Chondrocyte (in vitro differentiated cells): ENCODE results near the gene SPTY2D1. TPM values are rescaled to one million over a fixed set of nuclear protein-coding genes. Genes with fewer than 3 reads are reported as not detected.

Experiments used
- DNase-seq: peaks from one replicate; pipeline ENCODE4 v3.0.0; 2021; ENCODE audit warnings: mixed read lengths, low spot score
- H3K27ac Mint-ChIP-seq: one replicate; pipeline ENCODE4 v1.8.0; 2021; ENCODE audit warnings: mild to moderate bottlenecking, moderate library complexity, mixed read lengths; ENCODE audit not compliant: unreplicated experiment
- H3K27me3 Mint-ChIP-seq: 2 replicates; pipeline ENCODE4 v1.8.0; 2021; ENCODE audit warnings: low read depth, mixed read lengths
- H3K36me3 Mint-ChIP-seq: 2 replicates; pipeline ENCODE4 v1.8.0; 2021; ENCODE audit warnings: low read depth, mixed read lengths
- H3K4me1 Mint-ChIP-seq: 2 replicates; pipeline ENCODE4 v1.8.0; 2021; ENCODE audit warnings: low read depth, mild to moderate bottlenecking, mixed read lengths
- H3K4me3 Mint-ChIP-seq: one replicate; pipeline ENCODE4 v1.8.0; 2021; ENCODE audit warnings: mild to moderate bottlenecking, moderate library complexity, mixed read lengths; ENCODE audit not compliant: unreplicated experiment
- H3K9me3 Mint-ChIP-seq: 2 replicates; pipeline ENCODE4 v1.8.0; 2021; ENCODE audit warnings: low read depth, mixed read lengths
- CTCF ChIP-seq: fragments of 200-600 bp; sonication (generic); IDR thresholded peaks from 2 replicates; pipeline ENCODE4 v1.5.0; 2021; ENCODE audit warnings: antibody characterized with exemption, mild to moderate bottlenecking, moderate library complexity
- total RNA-seq: library from RNA; stranded (reverse); gene quantifications from 3 replicates; pipeline ENCODE4 v1.2.1, GENCODE V29; 2021

Gene SPTY2D1
- total RNA-seq, 1 donor from 2014 or later = 20.4 TPM

- Mint-ChIP-seq H3K4me1 (no peaks in the 10 kb centered on the region), H3K27ac (no peak within 1 kb of the TSS), H3K27me3 (no peaks in the 10 kb centered on the region), H3K9me3 (no peaks in the 10 kb centered on the region), H3K4me3 (no peak within 1 kb of the TSS), H3K36me3 (no peaks in the 10 kb centered on the region)
- TF ChIP-seq CTCF = peak; percentile 8
- DNase-seq = peak; percentile 94
Observed at GRCh38 chr11:18588297-18589252, 45.6 kb downstream of the SPTY2D1 start, which contains the start of gene UEVLD. UEVLD (minus strand) TSS chr11:18588734; CDS start chr11:18588654, 80 bp downstream.

- Mint-ChIP-seq H3K27ac (no peak overlapping the region), H3K4me3 (no peak overlapping the region), H3K36me3 (peaks cover 3% of the 10 kb centered on the region), H3K9me3 (no peaks in the 10 kb centered on the region), H3K4me1 (no peaks in the 10 kb centered on the region), H3K27me3 (no peaks in the 10 kb centered on the region)
- TF ChIP-seq CTCF = no peak
- DNase-seq = no peak
Observed at GRCh38 chr11:18581825-18582224, 52.3 kb downstream of the SPTY2D1 start.

- DNase-seq = no peak
- no peak overlapping the region for H3K4me3 Mint-ChIP-seq
- H3K4me1 Mint-ChIP-seq = no peaks in the 10 kb centered on the region
- H3K27me3 Mint-ChIP-seq = no peaks in the 10 kb centered on the region
- TF ChIP-seq CTCF = no peak
- peaks cover 7% of the 10 kb centered on the region for H3K36me3 Mint-ChIP-seq
- H3K27ac Mint-ChIP-seq = no peak overlapping the region
- H3K9me3 Mint-ChIP-seq = no peaks in the 10 kb centered on the region
Observed at GRCh38 chr11:18580113-18580766, 53.9 kb downstream of the SPTY2D1 start.

GRCh38 chr11:18578975-18579598 is 55.1 kb downstream of the SPTY2D1 start:
- no peak for TF ChIP-seq CTCF
- Mint-ChIP-seq H3K27ac (no peak overlapping the region), H3K9me3 (no peaks in the 10 kb centered on the region), H3K4me1 (no peaks in the 10 kb centered on the region), H3K4me3 (no peak overlapping the region), H3K36me3 (peaks cover 7% of the 10 kb centered on the region), H3K27me3 (no peaks in the 10 kb centered on the region)
- DNase-seq = no peak

- H3K9me3 Mint-ChIP-seq = no peaks in the 10 kb centered on the region
- peaks cover 16% of the 10 kb centered on the region for H3K36me3 Mint-ChIP-seq
- TF ChIP-seq CTCF = no peak
- H3K4me1 Mint-ChIP-seq = no peaks in the 10 kb centered on the region
- DNase-seq = no peak
- no peak overlapping the region for H3K27ac Mint-ChIP-seq
- H3K27me3 Mint-ChIP-seq = no peaks in the 10 kb centered on the region
- H3K4me3 Mint-ChIP-seq = no peak overlapping the region
Observed at GRCh38 chr11:18575361-18575760, 58.8 kb downstream of the SPTY2D1 start.
